WTC11 (cell line): ENCODE data around the gene MAPK9. TPM values are rescaled to one million over a fixed set of nuclear protein-coding genes. Genes with fewer than 3 reads are reported as not detected.

Source experiments
- ATAC-seq: fragments of 200-7000 bp; cut with Tn5 transposase; 2 replicates; pipeline ENCODE4 v1.10.0; 2021; ENCODE audit warnings: mild to moderate bottlenecking, moderate library complexity
- Bru-seq: library from RNA; stranded (reverse); fragments of 400-500 nt; gene quantifications from one replicate; lab custom pipeline; 2021; lab: Mats Ljungman, UMichigan
- CTCF ChIA-PET: fragments of 300-600 bp; sonication (Branson Sonifier 250); formaldehyde crosslinking; loops from one replicate; lab custom pipeline; 2021; ENCODE audit warnings: antibody characterized with exemption; lab: Charles Lee
- POLR2A ChIA-PET: fragments of 350-600 bp; sonication (Branson Sonifier 250); formaldehyde crosslinking; loops from one replicate; lab custom pipeline; 2021; ENCODE audit warnings: antibody characterized with exemption; lab: Charles Lee
- DNase-seq: peaks from one replicate; pipeline ENCODE4 v3.0.0; 2021; ENCODE audit warnings: low spot score
- H3K27ac Mint-ChIP-seq: 2 replicates; pipeline ENCODE4 v1.8.0; 2021; ENCODE audit warnings: mixed read lengths
- H3K27me3 Mint-ChIP-seq: 2 replicates; pipeline ENCODE4 v1.8.0; 2021; ENCODE audit warnings: low read depth, mild to moderate bottlenecking, moderate library complexity, mixed read lengths
- H3K36me3 Mint-ChIP-seq: 2 replicates; pipeline ENCODE4 v1.8.0; 2021; ENCODE audit warnings: mixed read lengths
- H3K4me1 Mint-ChIP-seq: 2 replicates; pipeline ENCODE4 v1.8.0; 2022; ENCODE audit warnings: mixed read lengths
- H3K4me3 Mint-ChIP-seq: 2 replicates; pipeline ENCODE4 v1.8.0; 2021; ENCODE audit warnings: mild to moderate bottlenecking, moderate library complexity, mixed read lengths
- H3K9me3 Mint-ChIP-seq: 2 replicates; pipeline ENCODE4 v1.8.0; 2021; ENCODE audit warnings: mixed read lengths
- ATF3 ChIP-seq: sonication (generic); formaldehyde crosslinking; conservative IDR thresholded peaks from 2 replicates; pipeline ENCODE4 v1.8.1; 2022; ENCODE audit warnings: mild to moderate bottlenecking, missing genetic modification reagents
- CREM ChIP-seq: sonication (generic); formaldehyde crosslinking; IDR thresholded peaks from 2 replicates; pipeline ENCODE4 v1.8.1; 2022; ENCODE audit warnings: mild to moderate bottlenecking, missing genetic modification reagents, moderate library complexity
- E2F1 ChIP-seq: sonication (generic); formaldehyde crosslinking; IDR thresholded peaks from 2 replicates; pipeline ENCODE4 v1.8.0; 2022; ENCODE audit warnings: mild to moderate bottlenecking, missing genetic modification reagents
- ELF4 ChIP-seq: sonication (generic); formaldehyde crosslinking; IDR thresholded peaks from 2 replicates; pipeline ENCODE4 v1.8.1; 2022; ENCODE audit warnings: low read depth, mild to moderate bottlenecking, moderate library complexity, missing genetic modification reagents
- HMGA2 ChIP-seq: fragments of 250-450 bp; sonication (Bioruptor Pico); IDR thresholded peaks from 2 replicates; pipeline ENCODE4 v1.4.0; 2021; ENCODE audit warnings: mild to moderate bottlenecking, moderate library complexity
- JUN ChIP-seq: sonication (generic); formaldehyde crosslinking; IDR thresholded peaks from 2 replicates; pipeline ENCODE4 v1.8.0; 2023; ENCODE audit warnings: mild to moderate bottlenecking, missing genetic modification reagents
- NFE2L1 ChIP-seq: sonication (generic); formaldehyde crosslinking; IDR thresholded peaks from 2 replicates; pipeline ENCODE4 v1.8.1; 2023; ENCODE audit warnings: missing genetic modification reagents
- NR2C2 ChIP-seq: sonication (generic); formaldehyde crosslinking; IDR thresholded peaks from 2 replicates; pipeline ENCODE4 v1.8.0; 2022; ENCODE audit warnings: mild to moderate bottlenecking, missing genetic modification reagents
- NR3C1 ChIP-seq: sonication (generic); formaldehyde crosslinking; conservative IDR thresholded peaks from 2 replicates; pipeline ENCODE4 v1.8.1; 2023; ENCODE audit warnings: low read depth, mild to moderate bottlenecking, missing genetic modification reagents
- PRDM15 ChIP-seq: sonication (generic); formaldehyde crosslinking; IDR thresholded peaks from 2 replicates; pipeline ENCODE4 v1.8.0; 2022; ENCODE audit warnings: missing genetic modification reagents
- RELA ChIP-seq: sonication (generic); formaldehyde crosslinking; IDR thresholded peaks from 2 replicates; pipeline ENCODE4 v1.8.1; 2022; ENCODE audit warnings: missing genetic modification reagents, mild to moderate bottlenecking, borderline replicate concordance
- TP53 ChIP-seq: sonication (generic); formaldehyde crosslinking; IDR thresholded peaks from 2 replicates; pipeline ENCODE4 v1.8.1; 2023; ENCODE audit warnings: mild to moderate bottlenecking, missing genetic modification reagents
- ZBTB43 ChIP-seq: sonication (generic); formaldehyde crosslinking; IDR thresholded peaks from 2 replicates; pipeline ENCODE4 v1.8.1; 2023; ENCODE audit warnings: mild to moderate bottlenecking, missing genetic modification reagents
- ZNF281 ChIP-seq: sonication (generic); formaldehyde crosslinking; IDR thresholded peaks from 2 replicates; pipeline ENCODE4 v1.8.0; 2023; ENCODE audit warnings: mild to moderate bottlenecking, missing genetic modification reagents
- long read RNA-seq, 3 experiments: library from RNA in 1 of 3; library from capped mRNA in 1 of 3; library from polyadenylated mRNA in 1 of 3; unstranded in 2 of 3; stranded (forward) in 1 of 3; transcript quantifications; one replicate each; pipeline ENCODE4 v2.0.0, GENCODE V29; 2021
- total RNA-seq: library from RNA; stranded (reverse); gene quantifications from 3 replicates; pipeline ENCODE4 v1.2.3, GENCODE V29; 2021
- TF ChIP-seq, protein P1 (sequence below): fragments of 200-600 bp; IDR thresholded peaks from 2 replicates; pipeline ENCODE4 v1.8.0; 2022; ENCODE audit warnings: antibody characterized with exemption
- TF ChIP-seq, protein P2 (sequence below): sonication (generic); formaldehyde crosslinking; IDR thresholded peaks from 2 replicates; pipeline ENCODE4 v1.8.1; 2022; ENCODE audit warnings: mild to moderate bottlenecking, moderate library complexity, missing genetic modification reagents
- TF ChIP-seq, protein P3 (sequence below): sonication (generic); formaldehyde crosslinking; IDR thresholded peaks from 2 replicates; pipeline ENCODE4 v1.8.1; 2023; ENCODE audit warnings: mild to moderate bottlenecking, missing genetic modification reagents, moderate library complexity
- TF ChIP-seq, protein P4 (sequence below): sonication (generic); formaldehyde crosslinking; IDR thresholded peaks from 2 replicates; pipeline ENCODE4 v1.8.0; 2022; ENCODE audit warnings: mild to moderate bottlenecking, missing genetic modification reagents

The MAPK9 gene
- 42.4 to 42.9 TPM (median 42.9 TPM) in 3 replicates for total RNA-seq
- percentile 80 among the genes with signal in this experiment for Bru-seq, nascent RNA
- long read RNA-seq, experiment 1, full-length matches to known transcripts: 179 of 259 reads
- long read RNA-seq, experiment 1, partial matches to known transcripts: 22 of 259 reads
- long read RNA-seq, experiment 1, other reads (novel, unspliced or antisense): 58 of 259 reads
- long read RNA-seq, experiment 2, full-length matches to known transcripts: 27 of 62 reads
- long read RNA-seq, experiment 2, partial matches to known transcripts: 10 of 62 reads
- long read RNA-seq, experiment 2, other reads (novel, unspliced or antisense): 25 of 62 reads
- long read RNA-seq, experiment 3, partial matches to known transcripts: 5 of 6 reads
- long read RNA-seq, experiment 3, other reads (novel, unspliced or antisense): 1 of 6 reads

DNA sequence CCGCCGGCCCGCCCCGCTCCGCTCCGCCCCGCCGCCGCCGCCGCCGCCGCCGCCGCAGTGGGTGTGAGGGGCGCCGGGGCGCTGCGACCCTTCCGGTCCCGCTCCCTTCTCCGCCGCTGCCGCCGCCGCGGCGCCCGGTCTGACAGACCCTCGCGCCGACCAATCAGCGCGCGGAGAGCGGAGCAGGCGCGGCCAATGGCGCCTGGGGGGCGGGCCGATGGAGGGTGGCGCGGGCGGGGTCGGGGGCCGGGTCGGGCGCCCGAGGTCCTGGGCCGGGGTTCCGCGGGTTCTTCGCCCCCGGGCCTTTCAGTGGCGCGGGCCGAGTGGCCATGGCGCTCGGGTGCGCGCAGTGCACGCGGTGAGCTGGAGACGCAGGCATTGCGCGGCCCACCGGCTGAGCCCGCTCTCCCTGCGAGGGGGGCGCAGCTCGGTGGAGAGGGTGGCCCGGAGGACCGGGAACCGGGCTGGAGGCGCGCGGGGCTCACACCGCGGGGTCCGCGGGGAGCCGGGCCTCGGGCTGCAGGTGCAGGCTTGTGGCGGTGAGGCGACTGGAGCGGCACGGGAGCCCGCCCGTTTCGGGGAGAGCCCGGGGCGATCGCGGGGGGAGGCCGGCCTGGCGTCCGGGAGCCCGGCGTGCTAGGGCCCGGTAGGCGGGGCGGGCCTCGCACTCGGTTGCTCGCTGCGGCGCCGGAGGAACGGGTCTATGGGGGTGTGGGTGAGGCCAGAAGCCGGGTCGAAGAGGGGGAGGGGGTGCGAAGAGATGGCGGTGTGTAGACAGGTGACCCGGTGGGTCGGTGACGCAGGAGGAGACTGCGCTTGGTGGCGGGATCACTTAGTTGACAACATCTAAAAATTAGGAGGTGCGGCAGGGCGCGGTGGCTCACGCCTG is at the start of gene MAPK9:
Gene MAPK9, minus strand, starts transcription at position 141 of the 889 bp plus-strand sequence. CDS start 11,522 bp downstream, outside the sequence.
- DNase-seq: peak; percentile 85
- ATAC-seq: peak; percentile 74
- Mint-ChIP-seq H3K9me3 (no peaks in the 10 kb centered on the region), H3K4me1 (peaks cover 64% of the 10 kb centered on the region), H3K4me3 (peak within 1 kb of the TSS; percentile 93), H3K36me3 (peaks cover 7% of the 10 kb centered on the region), H3K27me3 (no peaks in the 10 kb centered on the region), H3K27ac (peak within 1 kb of the TSS; percentile 88)
- CTCF ChIA-PET: interaction anchor here (0.6 to 4.7 kb wide), 28 partner anchors 7 to 327 kb away, joined by 3 to 65 read pairs (median 5); partner anchors contain the start of gene RASGEF1C
- POLR2A ChIA-PET: no interaction called here
- TF ChIP-seq NR2C2 (CRISPR knock-in tag): 0 out of 2 replicates have a peak, but pooled peaks have one; percentile 19
- TF ChIP-seq JUN (CRISPR knock-in tag): peak; percentile 62; the same call in 1 of the 2 replicates
- no peak for TF ChIP-seq ATF3 (CRISPR knock-in tag)
- no peak for TF ChIP-seq ZNF281
- no peak for TF ChIP-seq ELF4 (CRISPR knock-in tag)
- no peak for TF ChIP-seq HMGA2 (CRISPR knock-in tag)
- TF ChIP-seq PRDM15 (CRISPR knock-in tag): 0 out of 2 replicates have a peak, but pooled peaks have one; percentile 21
- TF ChIP-seq CREM (CRISPR knock-in tag): 0 out of 2 replicates have a peak, but pooled peaks have one; percentile 32
- TF ChIP-seq, protein P1, sequence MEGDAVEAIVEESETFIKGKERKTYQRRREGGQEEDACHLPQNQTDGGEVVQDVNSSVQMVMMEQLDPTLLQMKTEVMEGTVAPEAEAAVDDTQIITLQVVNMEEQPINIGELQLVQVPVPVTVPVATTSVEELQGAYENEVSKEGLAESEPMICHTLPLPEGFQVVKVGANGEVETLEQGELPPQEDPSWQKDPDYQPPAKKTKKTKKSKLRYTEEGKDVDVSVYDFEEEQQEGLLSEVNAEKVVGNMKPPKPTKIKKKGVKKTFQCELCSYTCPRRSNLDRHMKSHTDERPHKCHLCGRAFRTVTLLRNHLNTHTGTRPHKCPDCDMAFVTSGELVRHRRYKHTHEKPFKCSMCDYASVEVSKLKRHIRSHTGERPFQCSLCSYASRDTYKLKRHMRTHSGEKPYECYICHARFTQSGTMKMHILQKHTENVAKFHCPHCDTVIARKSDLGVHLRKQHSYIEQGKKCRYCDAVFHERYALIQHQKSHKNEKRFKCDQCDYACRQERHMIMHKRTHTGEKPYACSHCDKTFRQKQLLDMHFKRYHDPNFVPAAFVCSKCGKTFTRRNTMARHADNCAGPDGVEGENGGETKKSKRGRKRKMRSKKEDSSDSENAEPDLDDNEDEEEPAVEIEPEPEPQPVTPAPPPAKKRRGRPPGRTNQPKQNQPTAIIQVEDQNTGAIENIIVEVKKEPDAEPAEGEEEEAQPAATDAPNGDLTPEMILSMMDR: no peak
- TF ChIP-seq ZBTB43 (CRISPR knock-in tag): no peak
- TF ChIP-seq E2F1: 0 out of 2 replicates have a peak, but pooled peaks have one; percentile 14
- TF ChIP-seq NFE2L1 (CRISPR knock-in tag): no peak
- TF ChIP-seq RELA: peak; percentile 59; the same call in 1 of the 2 replicates
- TF ChIP-seq, protein P2, sequence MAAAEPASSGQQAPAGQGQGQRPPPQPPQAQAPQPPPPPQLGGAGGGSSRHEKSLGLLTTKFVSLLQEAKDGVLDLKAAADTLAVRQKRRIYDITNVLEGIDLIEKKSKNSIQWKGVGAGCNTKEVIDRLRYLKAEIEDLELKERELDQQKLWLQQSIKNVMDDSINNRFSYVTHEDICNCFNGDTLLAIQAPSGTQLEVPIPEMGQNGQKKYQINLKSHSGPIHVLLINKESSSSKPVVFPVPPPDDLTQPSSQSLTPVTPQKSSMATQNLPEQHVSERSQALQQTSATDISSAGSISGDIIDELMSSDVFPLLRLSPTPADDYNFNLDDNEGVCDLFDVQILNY: 0 out of 2 replicates have a peak, but pooled peaks have one; percentile 50
- TF ChIP-seq TP53: peak; percentile 89
- TF ChIP-seq NR3C1 (CRISPR knock-in tag): 0 out of 2 replicates have a peak, but pooled peaks have one; percentile 39
- TF ChIP-seq, protein P3, sequence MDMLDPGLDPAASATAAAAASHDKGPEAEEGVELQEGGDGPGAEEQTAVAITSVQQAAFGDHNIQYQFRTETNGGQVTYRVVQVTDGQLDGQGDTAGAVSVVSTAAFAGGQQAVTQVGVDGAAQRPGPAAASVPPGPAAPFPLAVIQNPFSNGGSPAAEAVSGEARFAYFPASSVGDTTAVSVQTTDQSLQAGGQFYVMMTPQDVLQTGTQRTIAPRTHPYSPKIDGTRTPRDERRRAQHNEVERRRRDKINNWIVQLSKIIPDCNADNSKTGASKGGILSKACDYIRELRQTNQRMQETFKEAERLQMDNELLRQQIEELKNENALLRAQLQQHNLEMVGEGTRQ (CRISPR knock-in tag): no peak; the same call in 1 of the 2 replicates
- TF ChIP-seq, protein P4, sequence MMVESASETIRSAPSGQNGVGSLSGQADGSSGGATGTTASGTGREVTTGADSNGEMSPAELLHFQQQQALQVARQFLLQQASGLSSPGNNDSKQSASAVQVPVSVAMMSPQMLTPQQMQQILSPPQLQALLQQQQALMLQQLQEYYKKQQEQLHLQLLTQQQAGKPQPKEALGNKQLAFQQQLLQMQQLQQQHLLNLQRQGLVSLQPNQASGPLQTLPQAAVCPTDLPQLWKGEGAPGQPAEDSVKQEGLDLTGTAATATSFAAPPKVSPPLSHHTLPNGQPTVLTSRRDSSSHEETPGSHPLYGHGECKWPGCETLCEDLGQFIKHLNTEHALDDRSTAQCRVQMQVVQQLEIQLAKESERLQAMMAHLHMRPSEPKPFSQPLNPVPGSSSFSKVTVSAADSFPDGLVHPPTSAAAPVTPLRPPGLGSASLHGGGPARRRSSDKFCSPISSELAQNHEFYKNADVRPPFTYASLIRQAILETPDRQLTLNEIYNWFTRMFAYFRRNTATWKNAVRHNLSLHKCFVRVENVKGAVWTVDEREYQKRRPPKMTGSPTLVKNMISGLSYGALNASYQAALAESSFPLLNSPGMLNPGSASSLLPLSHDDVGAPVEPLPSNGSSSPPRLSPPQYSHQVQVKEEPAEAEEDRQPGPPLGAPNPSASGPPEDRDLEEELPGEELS (CRISPR knock-in tag): peak; percentile 71
